Measurements from ENCODE around the gene SMYD1. TPM values are rescaled to one million over a fixed set of nuclear protein-coding genes. Genes with fewer than 3 reads are reported as not detected.

The SMYD1 gene
- total RNA-seq, 4 donors from 2014 or later, result not detected

DNA sequence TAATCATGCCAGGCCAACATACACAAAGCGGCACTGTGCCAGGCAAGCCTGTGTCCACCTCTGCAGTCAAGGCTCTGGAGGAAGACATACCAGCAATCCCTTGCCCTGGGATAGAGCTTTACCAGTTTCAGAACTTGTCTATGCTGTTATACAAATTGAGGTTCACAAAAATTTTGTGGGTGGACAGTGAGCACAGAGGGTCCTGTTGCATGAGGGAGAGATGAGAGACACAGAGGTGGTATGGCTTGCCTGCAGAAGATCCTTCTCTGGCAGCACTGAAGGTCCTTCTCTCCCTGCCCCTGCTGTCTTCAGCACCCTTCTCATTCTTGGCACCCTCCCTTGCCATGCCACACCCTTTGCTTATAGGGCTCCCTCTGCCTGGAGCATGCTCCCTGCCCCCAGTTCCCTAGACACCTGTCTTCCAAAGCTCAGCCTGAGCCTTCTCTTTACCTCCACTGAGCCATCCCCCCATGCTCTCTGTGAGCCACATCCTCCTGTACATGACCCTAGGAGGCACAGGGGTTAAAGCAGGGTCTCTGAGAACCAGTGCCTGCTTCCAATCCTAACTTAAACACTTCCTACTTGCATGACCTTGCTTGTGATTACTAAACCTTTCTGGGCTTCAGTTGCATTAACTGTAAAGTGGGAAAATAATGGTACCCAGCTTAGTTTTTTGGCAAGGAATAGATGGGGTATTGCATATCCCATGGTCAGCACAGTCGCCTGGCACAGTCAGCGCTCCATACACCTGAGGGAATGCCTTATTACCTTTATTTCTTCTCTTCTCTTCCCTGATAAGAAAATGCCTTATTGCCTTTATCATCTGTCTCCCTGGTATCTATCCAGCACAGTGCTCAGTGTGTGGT lies 59.4 kb downstream of the SMYD1 start:
- no peaks in the 10 kb centered on the region for H3K4me1 ChIP-seq
- TF ChIP-seq POLR2A (IDR thresholded peaks at IDR 0.05) (no peak), EP300 (IDR thresholded peaks at IDR 0.05) (no peak), POLR2AphosphoS5 (IDR thresholded peaks at IDR 0.05) (no peak)
- TF ChIP-seq, protein P1, sequence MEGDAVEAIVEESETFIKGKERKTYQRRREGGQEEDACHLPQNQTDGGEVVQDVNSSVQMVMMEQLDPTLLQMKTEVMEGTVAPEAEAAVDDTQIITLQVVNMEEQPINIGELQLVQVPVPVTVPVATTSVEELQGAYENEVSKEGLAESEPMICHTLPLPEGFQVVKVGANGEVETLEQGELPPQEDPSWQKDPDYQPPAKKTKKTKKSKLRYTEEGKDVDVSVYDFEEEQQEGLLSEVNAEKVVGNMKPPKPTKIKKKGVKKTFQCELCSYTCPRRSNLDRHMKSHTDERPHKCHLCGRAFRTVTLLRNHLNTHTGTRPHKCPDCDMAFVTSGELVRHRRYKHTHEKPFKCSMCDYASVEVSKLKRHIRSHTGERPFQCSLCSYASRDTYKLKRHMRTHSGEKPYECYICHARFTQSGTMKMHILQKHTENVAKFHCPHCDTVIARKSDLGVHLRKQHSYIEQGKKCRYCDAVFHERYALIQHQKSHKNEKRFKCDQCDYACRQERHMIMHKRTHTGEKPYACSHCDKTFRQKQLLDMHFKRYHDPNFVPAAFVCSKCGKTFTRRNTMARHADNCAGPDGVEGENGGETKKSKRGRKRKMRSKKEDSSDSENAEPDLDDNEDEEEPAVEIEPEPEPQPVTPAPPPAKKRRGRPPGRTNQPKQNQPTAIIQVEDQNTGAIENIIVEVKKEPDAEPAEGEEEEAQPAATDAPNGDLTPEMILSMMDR (IDR thresholded peaks at IDR 0.05), result no peak
- no peak overlapping the region for H3K4me3 ChIP-seq
- H3K36me3 ChIP-seq, result no peaks in the 10 kb centered on the region
- H3K27ac ChIP-seq, result no peak overlapping the region
- peaks cover 3% of the 10 kb centered on the region for H3K27me3 ChIP-seq
- WGBS, result 95% methylated on average over 3 of the region's 3 CpGs
- no peak for DNase-seq (ENCODE audit: low spot score in 2 of 2)
- H3K9me3 ChIP-seq, result no peaks in the 10 kb centered on the region

DNA sequence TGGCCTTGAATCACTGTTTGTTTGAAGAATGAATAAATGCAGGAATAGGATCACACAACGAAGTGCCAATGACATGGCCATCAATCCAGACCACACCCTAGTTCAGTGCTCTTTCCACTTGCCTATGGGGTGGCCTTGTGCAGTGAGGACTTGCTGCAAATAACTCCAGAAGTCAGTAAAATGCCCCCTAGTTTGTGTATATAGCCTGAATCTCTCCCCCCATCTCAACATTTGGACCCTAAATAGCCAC lies 59.9 kb downstream of the SMYD1 start:
- WGBS, result 36% methylated on average over 1 of the region's 1 CpG
- DNase-seq (ENCODE audit: low spot score in 2 of 2), result no peak
- Histone ChIP-seq H3K27ac (no peak overlapping the region), H3K4me3 (no peak overlapping the region), H3K9me3 (no peaks in the 10 kb centered on the region), H3K36me3 (no peaks in the 10 kb centered on the region), H3K4me1 (no peaks in the 10 kb centered on the region), H3K27me3 (peaks cover 3% of the 10 kb centered on the region)
- TF ChIP-seq POLR2A (IDR thresholded peaks at IDR 0.05), result no peak
- TF ChIP-seq EP300 (IDR thresholded peaks at IDR 0.05), result no peak
- no peak for TF ChIP-seq POLR2AphosphoS5 (IDR thresholded peaks at IDR 0.05)
- TF ChIP-seq, protein P1 (IDR thresholded peaks at IDR 0.05), result no peak

DNA sequence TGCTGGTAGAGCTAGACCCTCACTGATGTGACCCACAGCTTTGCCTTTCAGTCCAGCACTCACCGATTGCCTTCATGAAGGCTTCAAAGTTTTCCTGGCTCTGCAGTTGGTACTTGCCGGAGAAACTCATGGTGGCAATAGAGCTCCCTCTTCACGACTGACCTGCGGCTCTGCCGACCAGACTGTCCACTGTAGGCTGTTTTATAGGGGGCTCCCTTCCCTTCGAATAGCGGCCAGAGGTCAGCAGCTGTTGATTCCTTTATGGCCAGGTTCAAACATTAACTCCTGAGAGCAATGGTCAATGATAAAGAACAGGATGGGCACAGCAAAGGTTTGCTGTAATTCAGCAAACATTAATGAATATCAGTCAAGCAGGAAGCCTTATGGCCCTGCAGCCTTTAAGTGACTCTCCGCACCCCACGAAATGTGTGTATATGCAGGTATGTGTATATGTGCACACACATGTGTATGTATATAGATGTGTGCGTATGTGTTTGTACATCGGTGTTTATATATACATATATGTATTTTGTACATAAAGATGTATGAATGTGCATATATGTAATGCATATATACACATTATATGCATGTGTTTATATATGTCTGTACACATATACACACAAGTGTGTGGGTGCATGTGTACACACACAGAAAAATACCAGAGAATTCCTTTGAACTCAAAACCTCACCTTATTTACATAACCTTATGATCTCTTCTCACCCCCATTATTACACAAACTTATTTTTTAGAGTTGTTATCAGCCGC lies 60.4 kb downstream of the SMYD1 start, which contains the start of gene FABP1:
TSS of gene FABP1 (minus strand) at position 175 of the 766 bp plus-strand sequence. CDS start at position 130, 45 bp downstream.
- H3K4me3 ChIP-seq, result no peak within 1 kb of the TSS
- no peaks in the 10 kb centered on the region for H3K9me3 ChIP-seq
- no peak within 1 kb of the TSS for H3K27ac ChIP-seq

DNA sequence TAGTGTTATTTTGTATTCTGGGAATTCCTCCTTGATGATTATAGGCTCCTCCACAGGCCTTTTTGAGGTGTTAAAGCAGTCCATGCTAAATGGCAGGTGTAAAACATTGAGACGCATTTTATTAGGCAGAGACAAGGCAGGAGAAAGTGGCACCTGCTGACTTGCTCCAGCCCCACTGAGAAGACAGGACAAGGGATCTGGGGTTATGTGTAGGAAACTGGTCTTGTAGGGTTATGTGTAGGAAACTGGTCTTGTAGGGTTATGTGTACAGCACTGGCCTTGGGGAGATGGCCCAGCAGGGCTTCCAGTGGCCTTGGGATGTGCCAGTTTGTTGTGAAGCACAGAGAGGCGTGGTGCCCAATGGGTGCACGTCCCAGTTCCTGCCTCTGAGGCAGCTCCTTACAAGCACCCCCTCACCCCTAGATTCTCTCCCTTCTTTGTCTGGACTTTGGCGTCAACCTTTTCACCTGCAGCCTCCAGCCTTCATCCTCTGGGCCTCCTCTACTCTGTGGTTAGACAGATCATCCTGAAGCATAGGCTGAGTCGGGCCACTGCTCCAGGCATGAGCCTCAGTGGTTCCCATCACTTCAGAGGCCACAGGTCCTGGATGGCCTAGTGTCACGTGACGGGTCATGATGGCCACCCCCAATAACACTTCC lies 61.2 kb downstream of the SMYD1 start:
- H3K27ac ChIP-seq, result no peak overlapping the region
- no peak overlapping the region for H3K4me3 ChIP-seq
- H3K4me1 ChIP-seq, result no peaks in the 10 kb centered on the region
- H3K27me3 ChIP-seq, result peaks cover 3% of the 10 kb centered on the region
- no peak for DNase-seq (ENCODE audit: low spot score in 2 of 2)
- no peaks in the 10 kb centered on the region for H3K36me3 ChIP-seq
- no peak for TF ChIP-seq POLR2A (IDR thresholded peaks at IDR 0.05)
- TF ChIP-seq EP300 (IDR thresholded peaks at IDR 0.05), result no peak
- TF ChIP-seq POLR2AphosphoS5 (IDR thresholded peaks at IDR 0.05), result no peak
- TF ChIP-seq, protein P1 (IDR thresholded peaks at IDR 0.05), result no peak
- H3K9me3 ChIP-seq, result no peaks in the 10 kb centered on the region
- 92% methylated on average over 7 of the region's 7 CpGs for WGBS

More for the DNA sequence above, 60.4 kb downstream of the SMYD1 start, which contains the start of gene FABP1:
- Histone ChIP-seq H3K4me1 (no peaks in the 10 kb centered on the region), H3K27me3 (peaks cover 3% of the 10 kb centered on the region), H3K36me3 (no peaks in the 10 kb centered on the region)
- WGBS, result 76% methylated on average over 12 of the region's 12 CpGs
- no peak for TF ChIP-seq POLR2AphosphoS5 (IDR thresholded peaks at IDR 0.05)
- TF ChIP-seq, protein P1 (IDR thresholded peaks at IDR 0.05), result no peak
- no peak for TF ChIP-seq POLR2A (IDR thresholded peaks at IDR 0.05)
- TF ChIP-seq EP300 (IDR thresholded peaks at IDR 0.05), result no peak
- DNase-seq (ENCODE audit: low spot score in 2 of 2), result no peak
